Spleen (tissue), 7 donors: Measurements from ENCODE around the gene ACTG1.

Experiments
- POLR2A ChIP-seq, 3 donors: fragments of 450-650 bp; IDR thresholded peaks; one replicate each; pipeline ENCODE4 v1.5.1; 2017; ENCODE audit warnings: antibody characterized with exemption in 3 of 3, mild to moderate bottlenecking in 1 of 3
- TF ChIP-seq, protein P1 (sequence below), 11 experiments: fragments of 200-600 bp in 7 of 11; fragments of 450-650 bp in 4 of 11; sonication (generic) in 4 of 11; IDR thresholded peaks in 8 of 11; conservative IDR thresholded peaks in 3 of 11; 1 replicate in 7 of 11; 2 replicates in 4 of 11; pipeline versions ENCODE4 v1.4.0 to v1.8.0; 2016 to 2021; ENCODE audit warnings: antibody characterized with exemption in 11 of 11, inconsistent platforms in 4 of 11, mild to moderate bottlenecking in 1 of 11
- donor health status: DM: no; HTN: no; CAD: no; lungs with moderate emphysema.
- donor health status: DM: no; HTN: no; CAD: no.
- donor health status: DM: no; HTN: no; CAD: no.

GRCh38 chr17:81511554-81511803 lies 1.1 kb downstream of the ACTG1 start:
- TF ChIP-seq, protein P1, sequence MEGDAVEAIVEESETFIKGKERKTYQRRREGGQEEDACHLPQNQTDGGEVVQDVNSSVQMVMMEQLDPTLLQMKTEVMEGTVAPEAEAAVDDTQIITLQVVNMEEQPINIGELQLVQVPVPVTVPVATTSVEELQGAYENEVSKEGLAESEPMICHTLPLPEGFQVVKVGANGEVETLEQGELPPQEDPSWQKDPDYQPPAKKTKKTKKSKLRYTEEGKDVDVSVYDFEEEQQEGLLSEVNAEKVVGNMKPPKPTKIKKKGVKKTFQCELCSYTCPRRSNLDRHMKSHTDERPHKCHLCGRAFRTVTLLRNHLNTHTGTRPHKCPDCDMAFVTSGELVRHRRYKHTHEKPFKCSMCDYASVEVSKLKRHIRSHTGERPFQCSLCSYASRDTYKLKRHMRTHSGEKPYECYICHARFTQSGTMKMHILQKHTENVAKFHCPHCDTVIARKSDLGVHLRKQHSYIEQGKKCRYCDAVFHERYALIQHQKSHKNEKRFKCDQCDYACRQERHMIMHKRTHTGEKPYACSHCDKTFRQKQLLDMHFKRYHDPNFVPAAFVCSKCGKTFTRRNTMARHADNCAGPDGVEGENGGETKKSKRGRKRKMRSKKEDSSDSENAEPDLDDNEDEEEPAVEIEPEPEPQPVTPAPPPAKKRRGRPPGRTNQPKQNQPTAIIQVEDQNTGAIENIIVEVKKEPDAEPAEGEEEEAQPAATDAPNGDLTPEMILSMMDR (IDR thresholded peaks at IDR 0.05 in 8 of 11, conservative IDR thresholded peaks at IDR 0.05 in 3 of 11) = no peak
- no peak for TF ChIP-seq POLR2A (IDR thresholded peaks at IDR 0.05)
